B cell (primary cell): ENCODE results near the gene LRRC32. TPM values are rescaled to one million over a fixed set of nuclear protein-coding genes. Genes with fewer than 3 reads are reported as not detected.

Experiments
- ATAC-seq: fragments of 200-7000 bp; cut with Tn5 transposase; one replicate; pipeline ENCODE4 v1.10.0; 2021; ENCODE audit warnings: low read depth, mild to moderate bottlenecking, moderate number of reproducible peaks, moderate library complexity
- CTCF ChIA-PET: fragments of 350-600 bp; sonication (Branson Sonifier 250); formaldehyde crosslinking; loops from one replicate; lab custom pipeline; 2021; ENCODE audit warnings: antibody characterized with exemption, inconsistent platforms; lab: Charles Lee
- POLR2A ChIA-PET: fragments of 350-600 bp; sonication (Branson Sonifier 250); formaldehyde crosslinking; loops from one replicate; lab custom pipeline; 2021; ENCODE audit warnings: antibody characterized with exemption; lab: Charles Lee
- DNase-seq: peaks from one replicate; pipeline ENCODE4 v3.0.0; 2013
- H2AFZ ChIP-seq: 2 replicates; pipeline ENCODE4 v1.6.1; 2012; ENCODE audit warnings: mild to moderate bottlenecking, low read depth, low read length; ENCODE audit not compliant: insufficient read depth, poor library complexity, severe bottlenecking
- H3K27ac ChIP-seq, 2 donors: 1 replicate in 1 of 2; 2 replicates in 1 of 2; pipeline ENCODE4 v1.5.1; 2012 to 2013; ENCODE audit warnings: low read length in 2 of 2, mild to moderate bottlenecking in 2 of 2, moderate library complexity in 1 of 2
- H3K27me3 ChIP-seq, 4 experiments: fragments of 200-600 bp in 1 of 4; sonication (generic) in 1 of 4; replicated peaks in 1 of 4; 1 replicate in 2 of 4; 2 replicates in 2 of 4; pipeline versions ENCODE4 v1.6.1 to v1.7.0; 2013 to 2016; ENCODE audit warnings: low read length in 3 of 4, mild to moderate bottlenecking in 2 of 4, mixed read lengths in 1 of 4, moderate library complexity in 1 of 4; ENCODE audit not compliant: insufficient read depth in 4 of 4, control insufficient read depth in 3 of 4; ENCODE audit errors: control extremely low read depth in 1 of 4
- H3K36me3 ChIP-seq, 2 experiments: replicated peaks in 1 of 2; 1 replicate in 1 of 2; 2 replicates in 1 of 2; pipeline versions ENCODE4 v1.6.1 to v1.7.1; 2013; ENCODE audit warnings: low read length in 1 of 2; ENCODE audit not compliant: insufficient read depth in 2 of 2, control insufficient read depth in 1 of 2; ENCODE audit errors: control extremely low read depth in 1 of 2, extremely low read depth in 1 of 2
- H3K4me1 ChIP-seq, 2 donors: fragments of 200-600 bp in 1 of 2; sonication (generic) in 1 of 2; 1 replicate in 1 of 2; 2 replicates in 1 of 2; pipeline versions ENCODE4 v1.5.1 to v1.6.1; 2013 to 2017; ENCODE audit warnings: low read length in 2 of 2; ENCODE audit not compliant: control insufficient read depth in 2 of 2, insufficient read depth in 2 of 2
- H3K4me2 ChIP-seq: replicated peaks from 2 replicates; pipeline ENCODE3; 2012; ENCODE audit warnings: mild to moderate bottlenecking, low read depth, low read length; ENCODE audit not compliant: poor library complexity, severe bottlenecking
- H3K4me3 ChIP-seq, 5 experiments: fragments of 200-600 bp in 1 of 5; sonication (generic) in 1 of 5; 1 replicate in 3 of 5; 2 replicates in 2 of 5; pipeline versions ENCODE4 v1.5.1 to v1.7.0; 2011 to 2016; ENCODE audit warnings: low read length in 4 of 5, mild to moderate bottlenecking in 4 of 5, low read depth in 2 of 5, control low read depth in 1 of 5, moderate library complexity in 1 of 5; ENCODE audit not compliant: insufficient read depth in 1 of 5; ENCODE audit errors: control extremely low read depth in 1 of 5, extremely low read depth in 1 of 5
- H3K79me2 ChIP-seq: fragments of 200-600 bp; sonication (generic); one replicate; pipeline ENCODE4 v1.6.0; 2016; ENCODE audit warnings: low read length; ENCODE audit not compliant: control insufficient read depth, insufficient read depth
- H3K9ac ChIP-seq: fragments of 200-600 bp; sonication (generic); 2 replicates; pipeline ENCODE4 v1.6.1; 2017; ENCODE audit warnings: mild to moderate bottlenecking, low read length, moderate library complexity
- H3K9me3 ChIP-seq, 3 donors: one replicate each; pipeline versions ENCODE4 v1.6.1 to v1.7.1; 2013; ENCODE audit warnings: low read length in 2 of 3; ENCODE audit not compliant: control insufficient read depth in 2 of 3, insufficient read depth in 1 of 3; ENCODE audit errors: control extremely low read depth in 1 of 3
- H4K20me1 ChIP-seq: 2 replicates; pipeline ENCODE4 v1.6.0; 2012; ENCODE audit warnings: mild to moderate bottlenecking, low read length; ENCODE audit not compliant: insufficient read depth, control insufficient read depth, poor library complexity, severe bottlenecking
- H3K27ac Mint-ChIP-seq: one replicate; pipeline ENCODE4 v1.8.0; 2021; ENCODE audit warnings: mixed read lengths
- H3K27me3 Mint-ChIP-seq: one replicate; pipeline ENCODE4 v1.8.0; 2021; ENCODE audit warnings: mixed read lengths
- H3K4me1 Mint-ChIP-seq: one replicate; pipeline ENCODE4 v1.8.0; 2021; ENCODE audit warnings: mixed read lengths
- H3K4me3 Mint-ChIP-seq: one replicate; pipeline ENCODE4 v1.8.0; 2021; ENCODE audit warnings: mixed read lengths
- H3K9me3 Mint-ChIP-seq: one replicate; pipeline ENCODE4 v1.8.0; 2022; ENCODE audit warnings: mixed read lengths; ENCODE audit not compliant: insufficient read depth
- EZH2 ChIP-seq: IDR thresholded peaks from 2 replicates; pipeline ENCODE4 v1.6.1; 2012; ENCODE audit warnings: borderline replicate concordance, low read depth, mild to moderate bottlenecking, moderate library complexity, low read length; ENCODE audit not compliant: insufficient read depth, poor library complexity, severe bottlenecking
- WGBS: methylation state at CpG from one replicate; pipeline ENCODE4 v1.1.5; 2013; ENCODE audit warnings: missing lambda C conversion rate; ENCODE audit not compliant: insufficient coverage; 5-methylcytosine and 5-hydroxymethylcytosine counted together
- intact Hi-C: fragments of 100-400 bp; cut with micrococcal nuclease; formaldehyde crosslinking; loops from one replicate; pipeline ENCODE4 v1.10.0; 2022
- polyA minus RNA-seq: library from RNA; depleted of rRNA, polyadenylated mRNA; stranded (reverse); fragments of >200 nt; gene quantifications from 2 replicates; pipeline ENCODE4 v1.2.3, GENCODE V29; 2012
- polyA plus RNA-seq: library from polyadenylated mRNA; depleted of rRNA; stranded (reverse); fragments of >200 nt; gene quantifications from 2 replicates; pipeline ENCODE4 v1.2.3, GENCODE V29; 2012
- total RNA-seq, 2 donors: library from RNA; stranded (reverse); fragments of 120-200 nt in 1 of 2; gene quantifications; 1 replicate in 1 of 2; 2 replicates in 1 of 2; pipeline versions ENCODE4 v1.2.3 to v1.2.4, GENCODE V29; 2013 to 2022
- TF ChIP-seq, protein P1 (sequence below): fragments of 200-600 bp; IDR thresholded peaks from one replicate; pipeline ENCODE4 v1.8.0; 2022; ENCODE audit warnings: antibody characterized with exemption, mild to moderate bottlenecking

Gene LRRC32, protein sequence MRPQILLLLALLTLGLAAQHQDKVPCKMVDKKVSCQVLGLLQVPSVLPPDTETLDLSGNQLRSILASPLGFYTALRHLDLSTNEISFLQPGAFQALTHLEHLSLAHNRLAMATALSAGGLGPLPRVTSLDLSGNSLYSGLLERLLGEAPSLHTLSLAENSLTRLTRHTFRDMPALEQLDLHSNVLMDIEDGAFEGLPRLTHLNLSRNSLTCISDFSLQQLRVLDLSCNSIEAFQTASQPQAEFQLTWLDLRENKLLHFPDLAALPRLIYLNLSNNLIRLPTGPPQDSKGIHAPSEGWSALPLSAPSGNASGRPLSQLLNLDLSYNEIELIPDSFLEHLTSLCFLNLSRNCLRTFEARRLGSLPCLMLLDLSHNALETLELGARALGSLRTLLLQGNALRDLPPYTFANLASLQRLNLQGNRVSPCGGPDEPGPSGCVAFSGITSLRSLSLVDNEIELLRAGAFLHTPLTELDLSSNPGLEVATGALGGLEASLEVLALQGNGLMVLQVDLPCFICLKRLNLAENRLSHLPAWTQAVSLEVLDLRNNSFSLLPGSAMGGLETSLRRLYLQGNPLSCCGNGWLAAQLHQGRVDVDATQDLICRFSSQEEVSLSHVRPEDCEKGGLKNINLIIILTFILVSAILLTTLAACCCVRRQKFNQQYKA
- total RNA-seq (1.0 and 1.4 TPM in 2 replicates), polyA plus RNA-seq (0.60 and 2.4 TPM in 2 replicates), polyA minus RNA-seq (0.77 and 3.1 TPM in 2 replicates)
- 0.70 TPM for total RNA-seq (2013)

DNA sequence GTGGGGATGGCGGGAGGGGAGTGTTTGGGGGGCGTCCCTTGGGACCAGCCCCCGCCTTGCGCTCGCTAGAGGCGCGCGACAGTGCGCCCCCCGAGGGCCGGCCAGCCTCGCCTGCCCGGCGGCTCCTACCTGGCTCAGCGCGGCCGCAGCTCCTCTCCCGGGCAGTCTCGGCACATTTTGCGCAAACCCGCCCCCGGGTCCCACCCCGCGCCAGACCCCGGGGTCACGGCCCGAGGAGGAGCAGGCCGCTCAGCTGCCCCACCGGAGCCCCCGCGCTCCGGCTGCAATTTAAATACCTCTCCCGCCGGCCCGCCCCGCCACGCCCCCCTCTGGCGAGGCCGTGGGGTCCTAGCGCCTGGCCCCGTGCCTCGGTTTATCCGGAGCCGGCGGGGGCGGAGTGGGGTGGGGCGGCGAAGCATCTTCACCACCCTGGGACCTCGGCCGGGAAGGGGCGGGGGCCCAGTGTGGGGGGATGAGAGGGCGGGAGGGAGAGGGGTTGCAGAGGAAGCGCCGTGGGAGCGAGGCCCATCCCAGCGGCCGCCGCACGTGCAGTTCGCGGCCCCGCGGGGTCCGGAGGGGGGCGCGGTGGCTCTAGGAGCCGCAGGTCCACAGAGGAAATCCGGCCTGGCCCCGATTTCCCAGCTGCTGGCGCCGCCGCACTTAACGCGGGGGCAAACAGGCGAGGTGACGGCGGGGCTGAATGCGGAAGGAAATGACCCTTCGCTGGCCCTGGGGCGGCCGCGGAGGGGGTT lies at the start of gene LRRC32:
TSS of gene LRRC32 (minus strand) at position 263 of the 752 bp plus-strand sequence. CDS start 4,793 bp downstream, outside the sequence.
- Histone ChIP-seq H3K79me2 (no peaks in the 10 kb centered on the region), H4K20me1 (peaks cover 20% of the 10 kb centered on the region), H3K9me3 (peaks cover 0 to 4% (median 0%) of the 10 kb centered on the region in 3 donors), H3K36me3 (no peaks in the 10 kb centered on the region), H3K27ac (peak within 1 kb of the TSS in 1 of 2 donors; percentile 15), H3K9ac (peak within 1 kb of the TSS; percentile 55), H3K27me3 (peaks cover 0 to 56% (median 27%) of the 10 kb centered on the region in 4 experiments), H3K4me3 (peak within 1 kb of the TSS in 4 of 5 experiments; percentile 32 to 52 (median 41)), H3K4me1 (peaks cover 88 to 93% of the 10 kb centered on the region in 2 donors), H3K4me2 (peak within 1 kb of the TSS; percentile 90), H2AFZ (no peak within 1 kb of the TSS)
- peak within 1 kb of the TSS; percentile 41 for H3K27ac Mint-ChIP-seq
- intact Hi-C loops: loop anchor here (1.0 to 5.0 kb wide), 2 partner anchors 13 to 463 kb away; partner anchors contain the start of gene WNT11
- WGBS: under 1% methylated on average over 77 of the region's 82 CpGs
- CTCF ChIA-PET: interaction anchor here (0.8 to 14.3 kb wide), 6 partner anchors 9 to 73 kb away, joined by 3 to 224 read pairs (median 4); no protein-coding TSS in a partner anchor
- H3K4me1 Mint-ChIP-seq: peaks cover 87% of the 10 kb centered on the region
- DNase-seq (peak; percentile 52), ATAC-seq (no peak)
- H3K27me3 Mint-ChIP-seq: peaks cover 43% of the 10 kb centered on the region
- peak within 1 kb of the TSS; percentile 84 for H3K4me3 Mint-ChIP-seq
- POLR2A ChIA-PET: interaction anchor here (1.3 to 3.3 kb wide), 2 partner anchors 33 to 46 kb away, joined by 4 to 21 read pairs; no protein-coding TSS in a partner anchor
- TF ChIP-seq, protein P1, sequence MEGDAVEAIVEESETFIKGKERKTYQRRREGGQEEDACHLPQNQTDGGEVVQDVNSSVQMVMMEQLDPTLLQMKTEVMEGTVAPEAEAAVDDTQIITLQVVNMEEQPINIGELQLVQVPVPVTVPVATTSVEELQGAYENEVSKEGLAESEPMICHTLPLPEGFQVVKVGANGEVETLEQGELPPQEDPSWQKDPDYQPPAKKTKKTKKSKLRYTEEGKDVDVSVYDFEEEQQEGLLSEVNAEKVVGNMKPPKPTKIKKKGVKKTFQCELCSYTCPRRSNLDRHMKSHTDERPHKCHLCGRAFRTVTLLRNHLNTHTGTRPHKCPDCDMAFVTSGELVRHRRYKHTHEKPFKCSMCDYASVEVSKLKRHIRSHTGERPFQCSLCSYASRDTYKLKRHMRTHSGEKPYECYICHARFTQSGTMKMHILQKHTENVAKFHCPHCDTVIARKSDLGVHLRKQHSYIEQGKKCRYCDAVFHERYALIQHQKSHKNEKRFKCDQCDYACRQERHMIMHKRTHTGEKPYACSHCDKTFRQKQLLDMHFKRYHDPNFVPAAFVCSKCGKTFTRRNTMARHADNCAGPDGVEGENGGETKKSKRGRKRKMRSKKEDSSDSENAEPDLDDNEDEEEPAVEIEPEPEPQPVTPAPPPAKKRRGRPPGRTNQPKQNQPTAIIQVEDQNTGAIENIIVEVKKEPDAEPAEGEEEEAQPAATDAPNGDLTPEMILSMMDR: no peak
- TF ChIP-seq EZH2: peak; percentile 39
- no peaks in the 10 kb centered on the region for H3K9me3 Mint-ChIP-seq
